Adrenal gland (tissue), 5 donors: ENCODE measurements around the gene CKAP5.

Source experiments
- POLR2A ChIP-seq, 2 donors: fragments of 450-650 bp; IDR thresholded peaks; one replicate each; pipeline ENCODE4 v1.6.1; 2017; ENCODE audit warnings: antibody characterized with exemption in 2 of 2, mild to moderate bottlenecking in 2 of 2, moderate library complexity in 1 of 2
- TF ChIP-seq, protein P1 (sequence below), 6 experiments: fragments of 450-650 bp in 4 of 6; fragments of 200-600 bp in 2 of 6; sonication (generic) in 1 of 6; IDR thresholded peaks; 1 replicate in 5 of 6; 2 replicates in 1 of 6; pipeline versions ENCODE4 v1.5.1 to v1.8.0; 2016 to 2021; ENCODE audit warnings: antibody characterized with exemption in 6 of 6, mild to moderate bottlenecking in 2 of 6, moderate library complexity in 1 of 6
- donor health status: DM: no; HTN: no; CAD: no.

DNA sequence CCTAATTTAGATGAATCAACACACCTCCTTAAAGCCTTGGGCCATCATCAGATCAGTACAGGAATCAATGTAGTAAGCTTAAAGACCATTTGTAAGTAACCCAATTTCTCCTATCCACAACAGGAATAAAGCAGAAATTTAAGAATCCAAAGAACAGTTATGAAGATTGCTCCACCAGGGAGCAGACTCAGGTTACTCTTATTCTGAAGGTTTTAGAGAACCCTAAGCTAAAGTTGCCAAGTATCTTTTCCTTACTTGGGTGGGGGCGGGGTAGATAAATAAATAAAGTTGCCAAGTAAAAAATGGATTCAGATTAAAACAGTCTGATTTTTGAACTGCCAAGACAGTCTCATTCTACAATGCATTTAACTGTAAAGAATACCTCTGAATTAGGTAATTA, 18.1 kb downstream of the CKAP5 start:
- TF ChIP-seq, protein P1, sequence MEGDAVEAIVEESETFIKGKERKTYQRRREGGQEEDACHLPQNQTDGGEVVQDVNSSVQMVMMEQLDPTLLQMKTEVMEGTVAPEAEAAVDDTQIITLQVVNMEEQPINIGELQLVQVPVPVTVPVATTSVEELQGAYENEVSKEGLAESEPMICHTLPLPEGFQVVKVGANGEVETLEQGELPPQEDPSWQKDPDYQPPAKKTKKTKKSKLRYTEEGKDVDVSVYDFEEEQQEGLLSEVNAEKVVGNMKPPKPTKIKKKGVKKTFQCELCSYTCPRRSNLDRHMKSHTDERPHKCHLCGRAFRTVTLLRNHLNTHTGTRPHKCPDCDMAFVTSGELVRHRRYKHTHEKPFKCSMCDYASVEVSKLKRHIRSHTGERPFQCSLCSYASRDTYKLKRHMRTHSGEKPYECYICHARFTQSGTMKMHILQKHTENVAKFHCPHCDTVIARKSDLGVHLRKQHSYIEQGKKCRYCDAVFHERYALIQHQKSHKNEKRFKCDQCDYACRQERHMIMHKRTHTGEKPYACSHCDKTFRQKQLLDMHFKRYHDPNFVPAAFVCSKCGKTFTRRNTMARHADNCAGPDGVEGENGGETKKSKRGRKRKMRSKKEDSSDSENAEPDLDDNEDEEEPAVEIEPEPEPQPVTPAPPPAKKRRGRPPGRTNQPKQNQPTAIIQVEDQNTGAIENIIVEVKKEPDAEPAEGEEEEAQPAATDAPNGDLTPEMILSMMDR (IDR thresholded peaks at IDR 0.05) = no peak
- no peak for TF ChIP-seq POLR2A (IDR thresholded peaks at IDR 0.05)
